IMR-90 (cell line): ENCODE data around the gene ADM2.

Experiments used
- BHLHE40 ChIP-seq: fragments of 150-350 bp; IDR thresholded peaks from 2 replicates; pipeline ENCODE4 v1.6.1; 2016; ENCODE audit warnings: mild to moderate bottlenecking, low read depth, low read length
- CEBPB ChIP-seq: IDR thresholded peaks from 2 replicates; pipeline ENCODE4 v1.6.1; 2012; ENCODE audit warnings: low read depth, low read length, improper control_type of control experiment
- CTCF ChIP-seq: conservative IDR thresholded peaks from 2 replicates; pipeline ENCODE4 v1.5.1; 2012; ENCODE audit warnings: mild to moderate bottlenecking, low read depth, low read length, improper control_type of control experiment
- MAFK ChIP-seq: IDR thresholded peaks from 2 replicates; pipeline ENCODE4 v1.6.1; 2012; ENCODE audit warnings: low read depth, low read length, improper control_type of control experiment
- MXI1 ChIP-seq: IDR thresholded peaks from 2 replicates; pipeline ENCODE4 v1.6.1; 2012; ENCODE audit warnings: low read depth, mild to moderate bottlenecking, low read length, moderate library complexity, borderline replicate concordance
- POLR2A ChIP-seq: IDR thresholded peaks from 2 replicates; pipeline ENCODE4 v1.6.1; 2012; ENCODE audit warnings: mild to moderate bottlenecking, low read depth, low read length
- RFX5 ChIP-seq: IDR thresholded peaks from 2 replicates; pipeline ENCODE4 v1.8.0; 2012; ENCODE audit warnings: low read depth, mild to moderate bottlenecking, low read length, moderate library complexity

GRCh38 chr22:50479721-50480120 is 1.6 kb upstream of the ADM2 start:
- no peak for TF ChIP-seq RFX5
- no peak for TF ChIP-seq POLR2A
- TF ChIP-seq CTCF: no peak
- TF ChIP-seq BHLHE40: no peak
- TF ChIP-seq MAFK: no peak
- no peak for TF ChIP-seq CEBPB
- TF ChIP-seq MXI1: no peak
